Activated naive CD4-positive, alpha-beta T cell treated with anti-CD3 and anti-CD28 coated beads, Interleukin-2, amount 50 U/mL, for 72 hours (primary cell): ENCODE measurements around the gene SMC3. TPM values are rescaled to one million over a fixed set of nuclear protein-coding genes. Genes with fewer than 3 reads are reported as not detected.

Experiments used
- ATAC-seq, 2 donors: fragments of 150-1000 bp; cut with Tn5 transposase; 2 replicates each; pipeline ENCODE4 v1.10.0; 2021; ENCODE audit warnings: mild to moderate bottlenecking in 2 of 2, moderate library complexity in 2 of 2
- DNase-seq, 2 donors: peaks; one replicate each; pipeline ENCODE4 v3.0.0; 2021 to 2022; ENCODE audit warnings: low spot score in 2 of 2
- H3K27ac Mint-ChIP-seq, 2 donors: one replicate each; pipeline ENCODE4 v1.8.0; 2022; ENCODE audit warnings: mild to moderate bottlenecking in 2 of 2, mixed read lengths in 2 of 2
- H3K36me3 Mint-ChIP-seq, 2 donors: one replicate each; pipeline ENCODE4 v1.8.0; 2022; ENCODE audit warnings: mixed read lengths in 2 of 2
- H3K9me3 Mint-ChIP-seq, 2 donors: one replicate each; pipeline ENCODE4 v1.8.0; 2022; ENCODE audit warnings: mixed read lengths in 2 of 2
- total RNA-seq, 2 donors: library from RNA; stranded (reverse); gene quantifications; one replicate each; pipeline ENCODE4 v1.2.3, GENCODE V29; 2022

Gene SMC3
- total RNA-seq, 2 donors from 2014 or later, result 70.7 to 110 TPM

GRCh38 chr10:110644598-110645462, 77.3 kb downstream of the SMC3 start:
- no peak for ATAC-seq
- no peak overlapping the region for H3K27ac Mint-ChIP-seq
- no peak for DNase-seq
- H3K9me3 Mint-ChIP-seq, result no peaks in the 10 kb centered on the region
- H3K36me3 Mint-ChIP-seq, result peaks cover 0 to 10% of the 10 kb centered on the region in 2 donors

GRCh38 chr10:110646417-110647135, 79.1 kb downstream of the SMC3 start:
- Mint-ChIP-seq H3K27ac (no peak overlapping the region), H3K36me3 (peaks cover 0 to 10% of the 10 kb centered on the region in 2 donors), H3K9me3 (no peaks in the 10 kb centered on the region)
- no peak for ATAC-seq
- DNase-seq, result no peak

DNA sequence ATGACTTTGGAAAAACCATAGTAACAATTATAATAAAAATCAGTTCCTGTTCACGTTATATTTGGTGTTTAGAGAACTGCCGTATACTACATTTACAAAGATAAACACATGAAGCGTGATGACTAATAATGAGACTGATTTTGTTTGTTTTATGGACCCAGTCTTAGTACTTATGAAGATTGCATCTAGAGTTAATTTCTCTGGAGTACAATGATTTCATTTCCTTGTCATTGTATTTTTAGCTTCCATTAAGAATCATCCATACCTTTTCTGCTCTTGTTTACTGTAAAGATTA, 79.6 kb downstream of the SMC3 start:
- Mint-ChIP-seq H3K9me3 (no peaks in the 10 kb centered on the region), H3K27ac (no peak overlapping the region), H3K36me3 (peaks cover 0 to 10% of the 10 kb centered on the region in 2 donors)
- DNase-seq, result no peak
- no peak for ATAC-seq

- no peak overlapping the region for H3K27ac Mint-ChIP-seq
- no peak for DNase-seq
- no peaks in the 10 kb centered on the region for H3K9me3 Mint-ChIP-seq
Measured at GRCh38 chr10:110648692-110649346, 81.3 kb downstream of the SMC3 start.

DNA sequence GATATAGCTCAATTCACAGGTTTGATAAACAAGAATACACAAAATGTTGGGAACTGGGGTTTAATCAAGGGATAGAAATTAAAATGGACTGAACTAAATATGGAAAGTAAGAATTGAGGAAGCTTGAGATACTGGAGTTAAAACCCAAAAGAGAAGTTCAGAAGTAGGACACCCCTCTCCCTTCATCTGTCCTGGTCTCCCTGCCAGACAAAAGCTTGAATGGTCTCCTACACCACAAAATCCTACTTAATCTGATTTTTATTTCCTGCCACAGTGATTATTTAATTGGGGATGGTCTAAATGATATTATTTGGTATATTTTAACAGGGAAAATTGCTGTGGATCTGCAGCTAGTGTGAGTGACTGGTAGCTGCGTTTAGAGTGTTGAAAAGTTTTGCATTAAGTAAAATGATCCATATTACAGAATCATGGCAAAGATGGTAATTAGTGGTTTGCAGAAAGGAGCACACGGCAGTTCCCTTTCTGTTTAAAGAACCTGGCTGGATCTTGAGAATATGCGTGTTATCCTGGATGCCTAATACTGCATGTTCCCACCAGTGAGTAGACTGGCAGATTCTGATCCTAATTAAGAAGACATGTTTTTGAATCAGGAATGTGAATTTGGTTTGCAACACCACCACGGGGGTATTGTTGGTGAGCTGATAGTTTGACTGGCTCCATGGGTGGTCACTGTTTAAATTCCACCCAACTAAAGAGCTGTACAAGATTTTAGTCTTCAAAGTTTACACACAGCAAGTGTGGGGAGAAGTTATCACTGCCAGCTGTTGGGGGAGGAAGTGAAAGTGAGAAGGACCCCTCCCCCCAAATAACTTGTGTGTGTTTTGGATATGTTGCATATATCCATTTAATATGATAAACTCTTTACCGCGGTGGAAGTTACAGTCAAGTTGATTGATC, 82.1 kb downstream of the SMC3 start:
- ATAC-seq (no peak), DNase-seq (no peak)
- Mint-ChIP-seq H3K9me3 (no peaks in the 10 kb centered on the region), H3K36me3 (no peaks in the 10 kb centered on the region), H3K27ac (no peak overlapping the region)

More at GRCh38 chr10:110648692-110649346, 81.3 kb downstream of the SMC3 start:
- no peak for ATAC-seq
- H3K36me3 Mint-ChIP-seq, result no peaks in the 10 kb centered on the region

GRCh38 chr10:110650265-110650668, 82.8 kb downstream of the SMC3 start:
- ATAC-seq, result no peak
- Mint-ChIP-seq H3K27ac (no peak overlapping the region), H3K9me3 (no peaks in the 10 kb centered on the region), H3K36me3 (no peaks in the 10 kb centered on the region)
- no peak for DNase-seq

GRCh38 chr10:110651044-110651958, 83.8 kb downstream of the SMC3 start:
- H3K36me3 Mint-ChIP-seq, result no peaks in the 10 kb centered on the region
- no peaks in the 10 kb centered on the region for H3K9me3 Mint-ChIP-seq
- ATAC-seq (peak; percentile 38 to 79), DNase-seq (peak in 1 of 2 donors; percentile 7)
- no peak overlapping the region for H3K27ac Mint-ChIP-seq

DNA sequence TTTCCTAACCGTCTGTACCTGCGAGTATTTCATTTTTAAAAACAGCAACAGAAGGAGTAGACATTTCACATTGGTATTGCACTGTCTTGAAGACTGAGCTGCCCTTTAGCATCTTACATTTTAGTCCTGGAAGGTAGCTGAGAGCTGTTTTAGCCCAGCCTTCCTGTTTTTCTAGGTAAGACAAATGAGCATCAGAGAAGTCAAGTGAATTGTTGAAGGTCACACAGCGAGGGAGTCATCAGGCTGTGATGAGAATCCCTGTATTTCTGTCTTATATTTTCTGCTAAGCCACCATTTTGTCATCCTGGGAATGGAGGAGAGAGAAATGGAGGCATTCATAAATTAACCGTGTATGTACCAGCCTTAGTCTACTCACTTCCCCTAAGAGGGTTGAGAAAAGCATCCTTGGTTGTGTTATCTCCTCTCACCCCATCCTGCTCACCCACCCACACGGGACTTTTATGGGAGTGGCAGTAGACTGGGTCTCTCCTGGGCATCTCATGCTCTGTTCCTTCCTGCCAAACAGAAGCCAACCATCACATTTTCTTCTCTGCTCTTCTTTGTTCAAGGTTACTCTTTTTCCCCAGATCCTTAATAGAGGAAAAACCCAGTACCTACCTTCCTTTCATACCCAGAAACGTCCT, 85.1 kb downstream of the SMC3 start:
- ATAC-seq, result no peak
- Mint-ChIP-seq H3K9me3 (no peaks in the 10 kb centered on the region), H3K27ac (no peak overlapping the region)

More for the DNA sequence above, 85.1 kb downstream of the SMC3 start:
- DNase-seq, result no peak
- H3K36me3 Mint-ChIP-seq, result no peaks in the 10 kb centered on the region

Other genes starting within 250 kb of the SMC3 start
- 10 to 100 TPM; 23.0 to 32.4 TPM for gene DUSP5, start 69.8 kb upstream of the SMC3 start, total RNA-seq
- under 1 TPM; 0.06 to 0.20 TPM for gene RBM20, start 76.6 kb downstream of the SMC3 start, total RNA-seq